Sigmoid colon (tissue), 4 donors: ENCODE data around the gene MPDZ.

Experiments
- EP300 ChIP-seq, 4 donors: sonication (generic); formaldehyde crosslinking; IDR thresholded peaks; one replicate each; pipeline ENCODE4 v1.6.1; 2017; ENCODE audit warnings: antibody characterized with exemption in 4 of 4
- POLR2A ChIP-seq, 2 donors: fragments of 450-650 bp; IDR thresholded peaks; one replicate each; pipeline ENCODE4 v1.6.1; 2016; ENCODE audit warnings: antibody characterized with exemption in 2 of 2, mild to moderate bottlenecking in 2 of 2, moderate library complexity in 2 of 2
- POLR2AphosphoS5 ChIP-seq, 4 donors: sonication (generic); formaldehyde crosslinking; IDR thresholded peaks; one replicate each; pipeline ENCODE4 v1.6.1; 2017; ENCODE audit warnings: antibody characterized with exemption in 4 of 4
- TF ChIP-seq, protein P1 (sequence below), 4 experiments: fragments of 450-650 bp in 3 of 4; fragments of 200-600 bp in 1 of 4; IDR thresholded peaks; one replicate each; pipeline ENCODE4 v1.5.1; 2016 to 2019; ENCODE audit warnings: antibody characterized with exemption in 4 of 4, mild to moderate bottlenecking in 3 of 4, moderate library complexity in 2 of 4

DNA sequence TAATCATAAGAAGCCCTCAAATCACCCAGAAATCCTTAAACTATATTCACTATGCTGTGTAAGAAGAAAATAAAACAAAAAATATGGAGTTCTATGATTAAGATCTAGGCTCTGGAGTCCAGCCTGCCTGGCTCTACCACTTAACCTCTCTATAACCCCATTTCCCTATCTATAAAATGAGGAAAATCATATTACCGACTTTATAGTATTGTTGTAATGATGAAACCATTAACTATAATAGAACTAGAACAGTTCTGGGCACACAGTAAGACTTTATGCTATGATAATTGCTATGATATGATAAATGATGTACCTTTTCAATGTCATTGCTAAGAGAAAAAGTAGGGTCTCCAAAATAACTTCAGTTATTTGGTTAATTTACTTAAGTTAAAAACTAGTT lies 40.3 kb downstream of the MPDZ start:
- TF ChIP-seq, protein P1, sequence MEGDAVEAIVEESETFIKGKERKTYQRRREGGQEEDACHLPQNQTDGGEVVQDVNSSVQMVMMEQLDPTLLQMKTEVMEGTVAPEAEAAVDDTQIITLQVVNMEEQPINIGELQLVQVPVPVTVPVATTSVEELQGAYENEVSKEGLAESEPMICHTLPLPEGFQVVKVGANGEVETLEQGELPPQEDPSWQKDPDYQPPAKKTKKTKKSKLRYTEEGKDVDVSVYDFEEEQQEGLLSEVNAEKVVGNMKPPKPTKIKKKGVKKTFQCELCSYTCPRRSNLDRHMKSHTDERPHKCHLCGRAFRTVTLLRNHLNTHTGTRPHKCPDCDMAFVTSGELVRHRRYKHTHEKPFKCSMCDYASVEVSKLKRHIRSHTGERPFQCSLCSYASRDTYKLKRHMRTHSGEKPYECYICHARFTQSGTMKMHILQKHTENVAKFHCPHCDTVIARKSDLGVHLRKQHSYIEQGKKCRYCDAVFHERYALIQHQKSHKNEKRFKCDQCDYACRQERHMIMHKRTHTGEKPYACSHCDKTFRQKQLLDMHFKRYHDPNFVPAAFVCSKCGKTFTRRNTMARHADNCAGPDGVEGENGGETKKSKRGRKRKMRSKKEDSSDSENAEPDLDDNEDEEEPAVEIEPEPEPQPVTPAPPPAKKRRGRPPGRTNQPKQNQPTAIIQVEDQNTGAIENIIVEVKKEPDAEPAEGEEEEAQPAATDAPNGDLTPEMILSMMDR (IDR thresholded peaks at IDR 0.05) = no peak
- TF ChIP-seq POLR2A (IDR thresholded peaks at IDR 0.05) = no peak
- TF ChIP-seq POLR2AphosphoS5 (IDR thresholded peaks at IDR 0.05) = no peak
- no peak for TF ChIP-seq EP300 (IDR thresholded peaks at IDR 0.05)
